Endothelial cell of umbilical vein (primary cell): Measurements from ENCODE around the gene DNAI2. TPM values are rescaled to one million over a fixed set of nuclear protein-coding genes. Genes with fewer than 3 reads are reported as not detected.

Experiments
- BruUV-seq: library from RNA; stranded (reverse); fragments of 400-500 nt; replicated peaks from 2 replicates; lab custom pipeline; 2021; lab: Mats Ljungman, UMichigan
- CTCF ChIA-PET: fragments of 300-600, 350-600 bp; sonication (Branson Sonifier 250); formaldehyde crosslinking; loops from one replicate; lab custom pipeline; 2021; ENCODE audit warnings: antibody characterized with exemption, inconsistent platforms; lab: Charles Lee
- POLR2A ChIA-PET: fragments of 300-600, 350-600 bp; sonication (Branson Sonifier 250); formaldehyde crosslinking; loops from one replicate; lab custom pipeline; 2021; ENCODE audit warnings: antibody characterized with exemption, inconsistent platforms; lab: Charles Lee
- DNase-seq: peaks from one replicate; pipeline ENCODE4 v3.0.0-alpha.2; 2011; ENCODE audit warnings: low read depth, low spot score
- FAIRE-seq: peaks from 2 replicates; lab custom pipeline; 2011; peaks lifted over from hg19 to GRCh38; lab: Jason Lieb, UNC
- H2AFZ ChIP-seq: 2 replicates; pipeline ENCODE4 v1.6.0; 2012; ENCODE audit warnings: low read depth, low read length, control low read depth, inconsistent platforms
- H3K27ac ChIP-seq: 2 replicates; pipeline ENCODE4 v1.5.1; 2011; ENCODE audit warnings: low read depth, mild to moderate bottlenecking, control low read depth, low read length, moderate library complexity; ENCODE audit not compliant: insufficient read depth
- H3K27me3 ChIP-seq, 2 experiments: 2 replicates each; pipeline versions ENCODE4 v1.6.0 to v1.6.1; 2011; ENCODE audit warnings: low read length in 2 of 2, mixed read lengths in 1 of 2; ENCODE audit not compliant: control insufficient read depth in 2 of 2, insufficient read depth in 2 of 2
- H3K36me3 ChIP-seq, 2 experiments: 2 replicates in 1 of 2; 3 replicates in 1 of 2; pipeline ENCODE4 v1.5.1; 2011; ENCODE audit warnings: low read length in 2 of 2, mild to moderate bottlenecking in 1 of 2, moderate library complexity in 1 of 2; ENCODE audit not compliant: control insufficient read depth in 2 of 2, insufficient read depth in 2 of 2; ENCODE audit errors: extremely low read depth in 1 of 2
- H3K4me1 ChIP-seq: 3 replicates; pipeline ENCODE4 v1.5.1; 2011; ENCODE audit warnings: mild to moderate bottlenecking, low read length; ENCODE audit not compliant: control insufficient read depth, insufficient read depth; ENCODE audit errors: extremely low read depth
- H3K4me2 ChIP-seq: 2 replicates; pipeline ENCODE4 v1.6.1; 2011; ENCODE audit warnings: low read length, control low read depth, mixed read lengths; ENCODE audit not compliant: insufficient read depth
- H3K4me3 ChIP-seq, 3 experiments: fragments of 200-600 bp in 1 of 3; sonication (generic), shearing (Covaris generic) in 1 of 3; replicated peaks in 1 of 3; 2 replicates each; pipeline ENCODE4 v1.5.1; 2011 to 2016; ENCODE audit warnings: control low read depth in 3 of 3, low read length in 3 of 3, mild to moderate bottlenecking in 2 of 3, inconsistent platforms in 1 of 3, low read depth in 1 of 3, moderate library complexity in 1 of 3; ENCODE audit not compliant: insufficient read depth in 1 of 3
- H3K79me2 ChIP-seq: 2 replicates; pipeline ENCODE4 v1.6.0; 2012; ENCODE audit warnings: low read length, inconsistent platforms; ENCODE audit not compliant: control insufficient read depth, insufficient read depth
- H3K9ac ChIP-seq: replicated peaks from 2 replicates; pipeline ENCODE3; 2011; ENCODE audit warnings: low read length, control low read depth; ENCODE audit not compliant: insufficient read depth; ENCODE audit errors: extremely low read depth
- H3K9me1 ChIP-seq: replicated peaks from 3 replicates; pipeline ENCODE4 v1.6.0; 2011; ENCODE audit warnings: mild to moderate bottlenecking, low read length; ENCODE audit not compliant: control insufficient read depth, insufficient read depth; ENCODE audit errors: extremely low read depth
- H3K9me3 ChIP-seq: replicated peaks from 2 replicates; pipeline ENCODE4 v1.5.1; 2012; ENCODE audit warnings: low read length, inconsistent platforms; ENCODE audit not compliant: control insufficient read depth, insufficient read depth
- H4K20me1 ChIP-seq: replicated peaks from 2 replicates; pipeline ENCODE3; 2011; ENCODE audit warnings: mild to moderate bottlenecking, low read length; ENCODE audit not compliant: control insufficient read depth, insufficient read depth; ENCODE audit errors: extremely low read depth
- EZH2 ChIP-seq: IDR thresholded peaks from 2 replicates; pipeline ENCODE4 v1.6.1; 2012; ENCODE audit warnings: borderline replicate concordance, low read depth, mild to moderate bottlenecking, moderate library complexity, low read length, inconsistent platforms; ENCODE audit not compliant: severe bottlenecking
- FOS ChIP-seq: IDR thresholded peaks from 2 replicates; pipeline ENCODE4 v1.6.1; 2011; ENCODE audit warnings: mild to moderate bottlenecking, low read length, moderate library complexity, borderline replicate concordance; ENCODE audit not compliant: insufficient read depth
- GATA2 ChIP-seq: IDR thresholded peaks from 2 replicates; pipeline ENCODE4 v1.7.0; 2011; ENCODE audit warnings: low read depth, mild to moderate bottlenecking, moderate library complexity, mixed read lengths, low read length; ENCODE audit not compliant: insufficient read length, insufficient read depth
- JUN ChIP-seq: IDR thresholded peaks from 2 replicates; pipeline ENCODE4 v1.6.1; 2011; ENCODE audit warnings: borderline replicate concordance, low read depth; ENCODE audit not compliant: insufficient read length, insufficient read depth
- MYC ChIP-seq: IDR thresholded peaks from one replicate; pipeline ENCODE4 v1.6.1; 2011; ENCODE audit warnings: mild to moderate bottlenecking, low read depth, low read length
- POLR2A ChIP-seq: IDR thresholded peaks from 2 replicates; pipeline ENCODE4 v1.6.1; 2012; ENCODE audit warnings: low read depth, mild to moderate bottlenecking, control low read depth, low read length
- POLR2AphosphoS5 ChIP-seq: IDR thresholded peaks from 2 replicates; pipeline ENCODE4 v1.6.1; 2012; ENCODE audit warnings: low read depth, mild to moderate bottlenecking, control low read depth, low read length, moderate library complexity; ENCODE audit not compliant: insufficient read depth
- dilution Hi-C: fragments of 300-500 bp; cut with MboI; formaldehyde crosslinking; loops from one replicate; pipeline ENCODE4 v1.15.0; 2019; ENCODE audit warnings: low sequenced_read_pairs; ENCODE audit not compliant: extremely low pct_ligation_motif_present
- intact Hi-C: fragments of 100-400 bp; cut with micrococcal nuclease; formaldehyde crosslinking; loops from one replicate; pipeline ENCODE4 v1.10.0; 2022
- polyA plus RNA-seq, 4 experiments: library from polyadenylated mRNA; depleted of rRNA in 3 of 4; stranded (reverse) in 3 of 4; unstranded in 1 of 4; fragments of >200 nt; gene quantifications; 2 replicates each; pipeline versions ENCODE4 v1.2.1 to v1.2.3, GENCODE V29; 2011 to 2012; ENCODE audit warnings: missing spikeins in 1 of 4
- total RNA-seq: library from RNA; stranded (reverse); gene quantifications from 2 replicates; pipeline ENCODE4 v1.2.3, GENCODE V29; 2021
- TF ChIP-seq, protein P1 (sequence below): IDR thresholded peaks from 2 replicates; pipeline ENCODE4 v1.6.1; 2011; ENCODE audit not compliant: insufficient read depth, insufficient read length
- TF ChIP-seq, protein P2 (sequence below), 2 donors: IDR thresholded peaks; 1 replicate in 1 of 2; 2 replicates in 1 of 2; pipeline ENCODE4 v1.5.1; 2011; ENCODE audit warnings: low read length in 2 of 2, mild to moderate bottlenecking in 2 of 2, moderate library complexity in 2 of 2, control low read depth in 1 of 2, inconsistent platforms in 1 of 2, low read depth in 1 of 2; ENCODE audit not compliant: insufficient read depth in 1 of 2; ENCODE audit errors: extremely low read depth in 1 of 2

The DNAI2 gene
- total and polyA plus RNA-seq, 2 donors (not counting 3 experiments of a cell fraction or from before 2014, with no cell fraction given): not detected

DNA sequence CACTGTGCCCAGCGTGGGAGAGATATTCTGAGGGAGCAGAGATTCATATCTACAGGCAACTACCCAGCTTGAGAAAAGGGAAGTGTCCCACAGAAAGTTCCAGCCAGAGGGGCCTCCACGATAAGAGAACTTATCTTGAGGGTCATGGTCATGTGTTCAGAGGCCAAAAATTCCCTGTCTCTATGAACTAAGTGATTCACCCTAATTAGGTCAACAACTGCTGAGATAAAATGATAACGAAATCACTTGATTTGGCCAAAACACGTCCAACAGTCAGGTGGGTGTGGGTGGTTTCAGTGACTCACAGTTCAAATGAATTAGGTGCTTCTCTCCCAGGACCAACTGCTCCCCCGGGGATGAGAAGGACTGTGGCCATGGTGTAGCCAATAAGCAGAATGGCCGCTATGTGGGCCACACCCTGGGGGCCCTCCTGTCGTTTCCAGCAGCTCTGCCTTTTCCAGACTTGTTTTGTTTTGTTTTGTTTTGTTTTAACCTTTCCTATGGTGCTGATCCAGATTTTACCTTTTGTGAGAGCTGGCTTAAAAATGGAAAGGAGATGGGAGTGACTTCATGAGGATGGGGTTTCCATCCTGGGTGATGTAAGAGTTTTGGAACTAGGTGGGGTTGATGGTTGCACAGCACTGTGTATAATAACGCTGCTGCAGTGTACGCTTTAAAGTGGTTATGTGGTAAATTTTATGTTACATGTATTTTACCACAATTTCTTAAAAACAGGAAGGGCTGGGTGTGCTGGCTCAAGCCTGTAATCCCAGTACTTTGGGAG lies 8.7 kb downstream of the DNAI2 start:
- Histone ChIP-seq H3K9me3 (no peaks in the 10 kb centered on the region), H3K4me3 (no peak overlapping the region), H3K9me1 (no peaks in the 10 kb centered on the region), H3K4me1 (no peaks in the 10 kb centered on the region), H4K20me1 (no peaks in the 10 kb centered on the region), H3K9ac (no peak overlapping the region), H3K27ac (no peak overlapping the region), H3K79me2 (no peaks in the 10 kb centered on the region), H3K4me2 (no peak overlapping the region), H2AFZ (no peak overlapping the region), H3K36me3 (no peaks in the 10 kb centered on the region), H3K27me3 (no peaks in the 10 kb centered on the region)
- dilution Hi-C loops: no loop called here
- DNase-seq (no peak), FAIRE-seq (no peak)
- intact Hi-C loops: no loop called here
- ChIA-PET POLR2A (no interaction called here), CTCF (interaction anchor here (1.2 to 2.2 kb wide), 2 partner anchors 13 to 16 kb away, joined by 5 to 6 read pairs; no protein-coding TSS in a partner anchor)
- TF ChIP-seq FOS (no peak), JUN (no peak), POLR2AphosphoS5 (no peak), EZH2 (no peak), POLR2A (no peak), MYC (no peak), GATA2 (no peak)
- TF ChIP-seq, protein P1, sequence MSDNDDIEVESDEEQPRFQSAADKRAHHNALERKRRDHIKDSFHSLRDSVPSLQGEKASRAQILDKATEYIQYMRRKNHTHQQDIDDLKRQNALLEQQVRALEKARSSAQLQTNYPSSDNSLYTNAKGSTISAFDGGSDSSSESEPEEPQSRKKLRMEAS: no peak
- TF ChIP-seq, protein P2, sequence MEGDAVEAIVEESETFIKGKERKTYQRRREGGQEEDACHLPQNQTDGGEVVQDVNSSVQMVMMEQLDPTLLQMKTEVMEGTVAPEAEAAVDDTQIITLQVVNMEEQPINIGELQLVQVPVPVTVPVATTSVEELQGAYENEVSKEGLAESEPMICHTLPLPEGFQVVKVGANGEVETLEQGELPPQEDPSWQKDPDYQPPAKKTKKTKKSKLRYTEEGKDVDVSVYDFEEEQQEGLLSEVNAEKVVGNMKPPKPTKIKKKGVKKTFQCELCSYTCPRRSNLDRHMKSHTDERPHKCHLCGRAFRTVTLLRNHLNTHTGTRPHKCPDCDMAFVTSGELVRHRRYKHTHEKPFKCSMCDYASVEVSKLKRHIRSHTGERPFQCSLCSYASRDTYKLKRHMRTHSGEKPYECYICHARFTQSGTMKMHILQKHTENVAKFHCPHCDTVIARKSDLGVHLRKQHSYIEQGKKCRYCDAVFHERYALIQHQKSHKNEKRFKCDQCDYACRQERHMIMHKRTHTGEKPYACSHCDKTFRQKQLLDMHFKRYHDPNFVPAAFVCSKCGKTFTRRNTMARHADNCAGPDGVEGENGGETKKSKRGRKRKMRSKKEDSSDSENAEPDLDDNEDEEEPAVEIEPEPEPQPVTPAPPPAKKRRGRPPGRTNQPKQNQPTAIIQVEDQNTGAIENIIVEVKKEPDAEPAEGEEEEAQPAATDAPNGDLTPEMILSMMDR (IDR thresholded peaks at IDR 0.05; ENCODE audit: extremely low read depth in 1 of 2, insufficient read depth in 1 of 2, low read depth in 1 of 2, low read length in 2 of 2): no peak
- BruUV-seq: no TSS peak
